ENCODE measurements around the gene RYK.

The RYK gene

DNA sequence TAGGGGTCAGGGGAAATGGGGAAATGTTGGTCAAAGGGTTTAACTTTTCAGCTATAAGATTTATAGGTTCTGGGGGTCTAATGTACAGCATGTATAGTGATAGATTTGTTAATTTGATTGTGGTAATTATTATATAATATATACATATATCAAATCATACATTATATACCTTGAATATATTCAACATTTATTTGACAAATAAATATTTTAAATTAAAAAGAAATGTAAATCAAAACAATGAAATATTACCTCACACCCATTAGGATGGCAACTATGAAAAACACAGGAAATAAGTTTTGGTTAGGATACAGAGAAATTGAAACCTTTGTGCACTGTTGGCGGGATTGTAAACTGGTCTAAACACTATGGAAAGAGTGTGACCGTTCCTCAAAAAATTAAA is 135.9 kb downstream of the RYK start:
- TF ChIP-seq EZH2 (IDR thresholded peaks at IDR 0.05) (no peak), POLR2AphosphoS5 (IDR thresholded peaks at IDR 0.05; ENCODE audit: borderline replicate concordance, low read depth, low read length) (no peak), FOXP2 (optimal IDR thresholded peaks at IDR 0.05; ENCODE audit: control extremely low read depth, extremely low read length, insufficient read depth) (no peak)
- no peak for DNase-seq (ENCODE audit: low read depth, low spot score)
- Histone ChIP-seq H3K27ac (no peak overlapping the region), H3K36me3 (ENCODE audit: insufficient read depth, low read length) (no peaks in the 10 kb centered on the region), H3K9ac (ENCODE audit: insufficient read length) (no peak overlapping the region), H3K4me3 (no peak overlapping the region), H3K9me3 (ENCODE audit: low read depth, low read length) (no peaks in the 10 kb centered on the region)

DNA sequence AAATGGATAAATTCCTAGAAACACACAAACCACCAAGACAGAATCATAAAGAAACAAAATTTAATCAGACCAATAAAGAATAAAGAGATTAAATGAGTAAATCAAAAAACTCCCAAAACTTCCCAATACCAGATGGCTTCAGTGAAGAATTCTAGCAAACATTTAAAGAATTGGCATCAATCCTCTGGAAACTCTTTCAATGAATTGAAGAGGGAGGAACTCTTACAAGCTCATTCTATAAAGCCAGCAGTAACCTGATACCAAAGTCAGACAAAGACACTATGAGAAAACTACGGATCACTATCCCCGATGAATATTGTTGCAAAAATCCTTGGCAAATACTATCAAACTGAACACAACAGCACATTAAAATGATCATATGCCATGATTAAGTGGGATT is 139.0 kb downstream of the RYK start:
- Histone ChIP-seq H3K36me3 (ENCODE audit: insufficient read depth, low read length) (no peaks in the 10 kb centered on the region), H3K4me3 (no peak overlapping the region), H3K9ac (ENCODE audit: insufficient read length) (no peak overlapping the region), H3K27ac (no peak overlapping the region), H3K9me3 (ENCODE audit: low read depth, low read length) (no peaks in the 10 kb centered on the region)
- TF ChIP-seq POLR2AphosphoS5 (IDR thresholded peaks at IDR 0.05; ENCODE audit: borderline replicate concordance, low read depth, low read length) (no peak), FOXP2 (optimal IDR thresholded peaks at IDR 0.05; ENCODE audit: control extremely low read depth, extremely low read length, insufficient read depth) (no peak), EZH2 (IDR thresholded peaks at IDR 0.05) (no peak)
- DNase-seq (ENCODE audit: low read depth, low spot score) = no peak

DNA sequence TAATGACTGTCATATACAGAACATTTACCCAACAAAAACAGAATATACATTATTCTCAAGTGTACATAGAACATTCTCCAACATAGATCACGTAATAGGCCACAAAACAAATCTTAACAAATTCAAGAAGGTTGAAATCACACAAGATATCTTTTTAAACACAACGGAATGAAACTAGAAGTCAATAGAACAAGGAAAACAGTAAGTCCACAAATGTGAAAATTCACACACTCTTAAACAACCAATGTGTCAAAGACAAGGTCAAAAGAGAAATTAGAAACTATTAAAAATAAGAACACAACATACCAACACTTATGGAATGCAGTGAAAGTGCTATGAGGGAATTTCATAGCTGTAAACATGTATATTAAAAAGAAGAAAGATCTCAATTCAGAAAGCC is 139.7 kb downstream of the RYK start:
- DNase-seq (ENCODE audit: low read depth, low spot score) = no peak
- no peak overlapping the region for H3K9ac ChIP-seq (ENCODE audit: insufficient read length)
- no peak overlapping the region for H3K4me3 ChIP-seq
- no peak overlapping the region for H3K27ac ChIP-seq
- H3K36me3 ChIP-seq (ENCODE audit: insufficient read depth, low read length) = no peaks in the 10 kb centered on the region
- no peaks in the 10 kb centered on the region for H3K9me3 ChIP-seq (ENCODE audit: low read depth, low read length)
- TF ChIP-seq EZH2 (IDR thresholded peaks at IDR 0.05) (no peak), FOXP2 (optimal IDR thresholded peaks at IDR 0.05; ENCODE audit: control extremely low read depth, extremely low read length, insufficient read depth) (no peak), POLR2AphosphoS5 (IDR thresholded peaks at IDR 0.05; ENCODE audit: borderline replicate concordance, low read depth, low read length) (no peak)

Measured in SK-N-MC (cell line).